AG20443 (cell line): ENCODE measurements around the gene MAEA.
A peak's percentile ranks its signal among the peaks of the same experiment; 100 is the strongest.

Experiments
- DNase-seq: peaks from one replicate; pipeline ENCODE4 v3.0.0; 2012; ENCODE audit warnings: low spot score, mixed read lengths

The MAEA gene

GRCh38 chr4:1249731-1250526 lies 39.8 kb upstream of the MAEA start:
- peak; percentile 69 for DNase-seq

- no peak for DNase-seq
Observed at GRCh38 chr4:1250527-1250812, 39.2 kb upstream of the MAEA start.

- no peak for DNase-seq
Observed at GRCh38 chr4:1250921-1251772, 38.5 kb upstream of the MAEA start.

GRCh38 chr4:1251773-1252066 lies 38.0 kb upstream of the MAEA start:
- no peak for DNase-seq

- DNase-seq: no peak
Observed at GRCh38 chr4:1252928-1253492, 36.7 kb upstream of the MAEA start.

- DNase-seq: no peak
Observed at GRCh38 chr4:1253831-1254230, 35.9 kb upstream of the MAEA start.

DNA sequence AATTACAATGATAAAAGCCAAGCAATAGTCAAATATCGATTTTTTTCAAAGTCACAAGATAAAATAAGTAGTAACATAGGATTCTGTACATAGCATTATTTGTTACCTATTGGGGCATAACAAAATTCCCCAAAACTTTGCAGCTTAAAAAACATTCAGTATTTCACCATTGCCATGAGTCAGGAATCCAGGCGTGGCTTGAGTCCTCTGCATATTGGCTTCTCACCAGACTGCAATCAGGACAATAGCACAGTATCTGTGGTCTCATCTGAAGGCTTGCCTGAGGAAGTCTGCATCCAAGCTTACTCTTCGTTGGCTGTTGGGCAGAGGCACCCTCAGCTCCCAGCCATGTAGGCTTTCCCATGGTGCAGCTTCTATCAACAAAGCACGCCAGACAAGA lies 34.5 kb upstream of the MAEA start:
- no peak for DNase-seq

- DNase-seq: no peak
Observed at GRCh38 chr4:1255699-1256098, 34.0 kb upstream of the MAEA start.

- no peak for DNase-seq
Observed at GRCh38 chr4:1258457-1258856, 31.2 kb upstream of the MAEA start.

- no peak for DNase-seq
Observed at GRCh38 chr4:1259966-1260365, 29.7 kb upstream of the MAEA start.

DNA sequence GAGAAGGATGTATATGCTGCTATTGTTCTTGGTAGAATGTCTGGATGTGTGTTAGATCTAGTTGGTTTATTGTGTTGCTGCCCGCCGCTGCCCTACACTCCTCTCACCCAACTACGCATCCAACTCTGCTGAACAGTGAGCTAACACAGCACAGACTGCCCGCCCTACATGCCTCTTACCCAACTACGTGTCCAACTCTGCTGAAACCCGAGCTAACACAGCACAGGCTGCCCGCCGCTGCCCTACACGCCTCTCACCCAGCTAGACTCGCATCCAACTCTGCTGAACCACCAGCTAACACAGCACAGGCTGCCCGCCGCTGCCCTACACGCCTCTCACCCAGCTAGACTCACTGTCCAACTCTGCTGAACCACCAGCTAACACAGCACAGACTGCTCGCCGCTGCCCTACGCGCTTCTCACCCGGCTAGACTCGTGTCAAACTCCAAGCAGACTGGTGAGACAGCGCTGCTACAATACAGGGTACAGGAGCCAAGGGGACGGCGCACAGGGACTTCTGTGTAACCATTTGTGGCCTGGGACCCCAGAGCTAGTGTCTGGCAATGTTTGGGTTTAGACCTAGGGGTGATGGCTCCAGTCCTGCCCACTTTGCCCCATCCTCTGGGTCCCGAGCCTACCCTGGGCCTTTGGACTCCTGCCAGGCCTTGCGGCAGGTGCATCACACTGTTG lies 29.1 kb upstream of the MAEA start:
- DNase-seq: no peak

DNA sequence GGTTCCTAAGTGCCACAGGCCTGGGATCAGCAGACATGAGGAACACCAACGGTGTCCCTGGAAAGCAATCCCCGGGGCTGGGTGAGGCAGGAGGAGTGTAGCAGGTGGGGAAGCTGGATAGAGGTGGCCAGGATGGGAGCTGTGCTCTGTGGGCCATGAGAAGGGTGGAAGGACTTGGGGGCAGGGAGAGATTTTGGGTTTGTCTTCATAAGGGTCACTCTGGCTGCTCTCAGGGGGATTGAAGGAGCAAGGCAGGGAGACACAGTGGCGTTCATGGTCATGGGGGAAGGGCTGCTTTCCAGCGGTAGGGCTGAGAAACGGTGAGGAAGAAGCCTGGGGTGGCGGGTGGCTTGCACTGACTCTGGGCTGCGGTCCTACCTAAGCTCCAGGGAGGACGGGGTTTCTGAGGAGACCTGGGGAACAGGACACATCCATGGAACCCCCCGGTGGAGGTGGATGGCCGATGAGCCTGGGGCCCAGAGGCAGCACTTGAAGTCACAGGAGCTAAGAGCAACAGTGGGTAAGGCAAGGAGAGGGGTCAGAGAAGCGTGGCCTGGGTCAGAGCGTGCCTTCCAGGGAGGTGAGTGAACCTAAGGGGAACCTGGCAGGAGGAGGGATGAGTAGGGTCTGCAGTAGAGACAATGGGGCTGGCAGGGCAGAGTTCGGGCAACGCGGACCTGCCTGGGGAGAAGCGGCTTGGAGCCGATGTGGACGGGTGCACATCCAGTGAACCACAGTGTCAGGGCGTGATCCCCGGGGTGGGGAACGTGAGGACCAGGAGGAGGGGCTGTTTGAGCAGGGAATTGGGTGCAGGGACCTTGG lies 28.4 kb upstream of the MAEA start:
- no peak for DNase-seq

DNA sequence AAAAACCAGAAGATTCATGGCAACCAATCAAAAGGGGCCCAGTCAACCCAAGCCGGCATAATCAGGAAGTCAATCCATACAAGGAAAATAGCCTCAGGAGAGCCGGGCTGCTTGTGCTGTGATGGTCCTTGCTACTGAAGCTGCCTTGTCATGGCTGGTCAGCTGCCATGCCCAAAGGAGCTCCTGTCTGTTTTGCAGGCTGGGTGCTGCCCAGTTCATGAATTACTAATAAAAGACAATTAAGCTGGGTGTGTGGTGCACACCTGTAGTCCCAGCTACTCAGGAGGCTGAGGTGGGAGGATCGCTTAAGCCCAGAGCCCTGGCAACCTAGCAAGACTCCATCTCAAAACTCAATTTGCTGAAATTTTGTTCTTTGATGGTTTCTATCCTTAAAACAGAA lies 24.7 kb upstream of the MAEA start:
- no peak for DNase-seq

DNA sequence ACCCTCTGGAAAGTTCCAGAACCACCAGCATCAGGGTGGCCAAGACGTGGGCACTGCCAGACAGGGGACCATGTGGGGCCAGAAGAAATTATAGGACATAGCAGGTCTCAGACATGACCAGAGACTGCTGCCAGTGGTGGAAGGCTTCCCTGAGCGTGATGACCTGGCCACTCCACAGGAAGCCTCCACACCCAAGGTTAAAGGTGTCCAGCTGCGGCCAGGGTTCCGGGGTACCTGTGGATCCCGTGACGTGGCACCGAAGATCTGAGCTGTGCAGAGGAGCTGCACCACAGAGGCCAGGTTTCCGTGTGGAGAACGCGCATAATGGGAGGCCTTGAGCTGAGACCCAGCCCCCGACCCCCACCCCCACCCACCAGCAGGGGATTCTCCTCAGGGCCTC lies 24.3 kb upstream of the MAEA start:
- no peak for DNase-seq

DNA sequence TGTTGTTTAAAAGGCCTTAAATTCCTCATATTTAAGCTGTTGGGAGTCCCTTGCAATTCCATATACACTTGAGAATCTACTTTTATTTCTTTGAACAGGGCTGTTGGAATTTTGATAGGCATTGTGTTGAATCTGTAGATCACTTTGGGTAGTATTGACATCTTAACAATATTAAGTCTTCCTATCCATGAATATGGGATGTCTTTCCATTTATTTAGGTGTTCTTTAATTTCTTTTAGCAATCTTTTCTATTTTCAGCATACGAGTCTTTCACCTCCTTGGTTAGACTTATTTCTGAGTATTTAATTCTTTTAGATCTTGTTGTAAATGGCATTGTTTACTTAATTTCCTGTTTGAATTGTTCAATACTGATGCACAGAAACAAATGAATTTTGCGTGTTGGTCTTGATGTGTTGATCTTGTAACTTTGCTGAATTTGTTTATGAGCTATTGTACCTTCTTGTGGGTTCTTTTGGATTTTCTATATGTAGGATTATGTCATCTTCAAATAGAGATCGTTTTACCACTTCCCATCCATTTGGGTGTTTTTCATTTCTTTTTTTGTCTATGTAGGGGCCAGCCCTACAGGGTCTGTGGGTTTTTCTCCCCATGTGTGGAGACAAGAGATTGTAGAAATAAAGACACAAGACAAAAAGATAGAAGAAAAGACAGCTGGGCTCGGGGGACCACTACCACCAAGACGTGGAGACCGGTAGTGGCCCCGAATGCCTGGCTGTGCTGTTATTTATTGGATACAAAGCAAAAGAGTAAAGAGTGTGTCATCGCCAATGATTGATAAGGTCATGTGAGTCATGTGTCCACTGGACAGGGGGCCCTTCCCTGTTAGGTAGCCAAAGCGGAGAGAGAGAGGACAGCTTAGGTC lies 22.6 kb upstream of the MAEA start:
- no peak for DNase-seq

DNA sequence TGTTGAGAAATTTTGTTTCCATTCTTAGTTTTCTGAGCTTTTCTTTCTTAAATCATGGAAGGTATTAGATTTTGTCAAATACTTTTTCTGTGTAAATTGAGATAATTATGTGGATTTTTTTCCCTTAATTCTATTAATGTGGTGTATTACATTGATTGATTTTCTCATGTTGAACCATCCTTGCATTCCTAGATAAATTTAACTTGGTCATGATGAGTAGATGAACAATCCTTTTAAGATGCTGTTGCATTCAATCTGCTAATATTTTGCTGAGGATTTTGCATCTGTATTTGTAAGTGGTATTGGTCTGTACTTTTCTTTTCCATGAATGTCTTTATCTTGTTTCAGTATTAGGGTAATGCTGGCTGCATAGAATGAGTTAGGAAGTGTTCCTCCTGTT lies 20.5 kb upstream of the MAEA start:
- no peak for DNase-seq

GRCh38 chr4:1271686-1272085 lies 18.0 kb upstream of the MAEA start:
- no peak for DNase-seq

- DNase-seq: no peak
Observed at GRCh38 chr4:1274871-1275270, 14.8 kb upstream of the MAEA start.

- no peak for DNase-seq
Observed at GRCh38 chr4:1276984-1277383, 12.7 kb upstream of the MAEA start.

DNA sequence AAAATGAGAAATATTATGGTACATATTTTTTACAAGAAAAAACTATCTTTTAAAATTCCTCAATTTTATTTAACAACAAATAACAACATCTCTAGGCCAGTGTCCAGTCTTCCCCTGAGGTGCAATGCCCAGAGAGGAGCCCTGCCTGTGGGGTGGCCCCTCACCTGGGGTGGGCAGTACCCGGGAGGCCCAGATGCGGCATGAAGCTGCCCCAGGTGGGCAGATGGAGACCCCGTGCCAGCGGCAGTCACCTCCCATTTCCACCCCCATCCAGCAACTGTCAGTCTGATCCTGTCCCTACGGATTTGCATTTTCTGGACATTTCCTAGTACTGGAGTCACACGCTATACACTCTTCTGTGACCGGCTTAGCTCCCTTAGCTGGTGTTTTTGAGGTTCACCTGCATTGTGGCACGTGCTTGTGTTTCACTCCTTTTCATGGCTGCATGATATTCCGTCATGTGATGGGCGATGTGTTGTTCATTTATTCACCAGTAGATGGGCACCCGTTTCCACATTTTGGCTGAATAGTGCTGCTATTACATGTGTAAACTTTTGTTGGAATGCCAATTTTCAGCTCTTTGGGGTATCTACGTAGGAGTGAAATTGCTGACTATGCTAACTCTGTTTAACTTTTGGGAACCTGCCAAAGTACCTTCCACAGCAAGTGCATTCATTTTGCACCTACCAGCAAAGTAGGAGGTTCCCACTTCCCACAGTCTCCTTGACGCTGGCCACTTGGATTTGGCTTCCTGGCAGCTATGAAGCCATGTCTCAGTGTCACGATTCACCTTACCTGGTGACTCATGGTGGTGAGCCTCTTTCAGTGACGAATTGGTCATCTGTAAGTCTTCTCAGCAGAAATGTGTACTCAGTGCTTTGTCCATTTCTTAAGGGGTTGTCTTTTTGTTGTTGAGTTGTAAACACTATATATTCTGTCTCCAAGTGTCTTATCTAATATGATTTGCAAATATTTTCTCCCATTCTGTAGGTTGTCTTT lies 11.7 kb upstream of the MAEA start:
- no peak for DNase-seq
